ENCODE measurements around the gene SEMA3C.

SEMA3C gene

GRCh38 chr7:80922253-80923049 is 3.6 kb upstream of the SEMA3C start:
- Histone ChIP-seq H3K36me3 (ENCODE audit: control insufficient read depth, insufficient read depth, low read length) (no peaks in the 10 kb centered on the region), H3K4me3 (ENCODE audit: low read length) (no peak overlapping the region), H3K9me3 (ENCODE audit: control insufficient read depth, low read length) (no peaks in the 10 kb centered on the region), H3K27me3 (ENCODE audit: control insufficient read depth, insufficient read depth, low read length) (no peaks in the 10 kb centered on the region), H3K9ac (ENCODE audit: low read length) (no peak overlapping the region), H3K4me1 (ENCODE audit: control insufficient read depth, insufficient read depth, low read length) (peaks cover 22% of the 10 kb centered on the region)

GRCh38 chr7:80921130-80921529 is 2.3 kb upstream of the SEMA3C start:
- no peak overlapping the region for H3K4me3 ChIP-seq (ENCODE audit: low read length)

GRCh38 chr7:80918399-80918798 is 452 bp downstream of the SEMA3C start:
- no peaks in the 10 kb centered on the region for H3K9me3 ChIP-seq (ENCODE audit: control insufficient read depth, low read length)
- H3K4me1 ChIP-seq (ENCODE audit: control insufficient read depth, insufficient read depth, low read length) = peaks cover 16% of the 10 kb centered on the region
- H3K27me3 ChIP-seq (ENCODE audit: control insufficient read depth, insufficient read depth, low read length) = no peaks in the 10 kb centered on the region
- no peaks in the 10 kb centered on the region for H3K36me3 ChIP-seq (ENCODE audit: control insufficient read depth, insufficient read depth, low read length)
- peak overlapping the region; percentile 3 for H3K4me3 ChIP-seq (ENCODE audit: low read length)
- H3K9ac ChIP-seq (ENCODE audit: low read length) = peak overlapping the region; percentile 69

More at GRCh38 chr7:80921130-80921529, 2.3 kb upstream of the SEMA3C start:
- no peak overlapping the region for H3K9ac ChIP-seq (ENCODE audit: low read length)
- H3K27me3 ChIP-seq (ENCODE audit: control insufficient read depth, insufficient read depth, low read length) = no peaks in the 10 kb centered on the region
- H3K4me1 ChIP-seq (ENCODE audit: control insufficient read depth, insufficient read depth, low read length) = peaks cover 22% of the 10 kb centered on the region
- H3K9me3 ChIP-seq (ENCODE audit: control insufficient read depth, low read length) = no peaks in the 10 kb centered on the region
- no peaks in the 10 kb centered on the region for H3K36me3 ChIP-seq (ENCODE audit: control insufficient read depth, insufficient read depth, low read length)

- Histone ChIP-seq H3K4me3 (ENCODE audit: low read length) (no peak overlapping the region), H3K9ac (ENCODE audit: low read length) (no peak overlapping the region), H3K36me3 (ENCODE audit: control insufficient read depth, insufficient read depth, low read length) (no peaks in the 10 kb centered on the region)
Observed at GRCh38 chr7:80916770-80917741, 1.8 kb downstream of the SEMA3C start.

GRCh38 chr7:80910228-80910627 is 8.6 kb downstream of the SEMA3C start:
- no peak overlapping the region for H3K4me3 ChIP-seq (ENCODE audit: low read length)

More at GRCh38 chr7:80916770-80917741, 1.8 kb downstream of the SEMA3C start:
- Histone ChIP-seq H3K4me1 (ENCODE audit: control insufficient read depth, insufficient read depth, low read length) (peaks cover 15% of the 10 kb centered on the region), H3K9me3 (ENCODE audit: control insufficient read depth, low read length) (no peaks in the 10 kb centered on the region), H3K27me3 (ENCODE audit: control insufficient read depth, insufficient read depth, low read length) (no peaks in the 10 kb centered on the region)

GRCh38 chr7:80908360-80908797 is 10.5 kb downstream of the SEMA3C start:
- Histone ChIP-seq H3K9ac (ENCODE audit: low read length) (no peak overlapping the region), H3K36me3 (ENCODE audit: control insufficient read depth, insufficient read depth, low read length) (no peaks in the 10 kb centered on the region), H3K27me3 (ENCODE audit: control insufficient read depth, insufficient read depth, low read length) (no peaks in the 10 kb centered on the region), H3K4me1 (ENCODE audit: control insufficient read depth, insufficient read depth, low read length) (no peaks in the 10 kb centered on the region), H3K9me3 (ENCODE audit: control insufficient read depth, low read length) (no peaks in the 10 kb centered on the region), H3K4me3 (ENCODE audit: low read length) (no peak overlapping the region)

More at GRCh38 chr7:80910228-80910627, 8.6 kb downstream of the SEMA3C start:
- Histone ChIP-seq H3K9me3 (ENCODE audit: control insufficient read depth, low read length) (no peaks in the 10 kb centered on the region), H3K9ac (ENCODE audit: low read length) (no peak overlapping the region), H3K4me1 (ENCODE audit: control insufficient read depth, insufficient read depth, low read length) (no peaks in the 10 kb centered on the region), H3K27me3 (ENCODE audit: control insufficient read depth, insufficient read depth, low read length) (no peaks in the 10 kb centered on the region), H3K36me3 (ENCODE audit: control insufficient read depth, insufficient read depth, low read length) (no peaks in the 10 kb centered on the region)

GRCh38 chr7:80907612-80908011 is 11.2 kb downstream of the SEMA3C start:
- no peak overlapping the region for H3K9ac ChIP-seq (ENCODE audit: low read length)
- no peaks in the 10 kb centered on the region for H3K4me1 ChIP-seq (ENCODE audit: control insufficient read depth, insufficient read depth, low read length)
- no peaks in the 10 kb centered on the region for H3K9me3 ChIP-seq (ENCODE audit: control insufficient read depth, low read length)
- no peaks in the 10 kb centered on the region for H3K36me3 ChIP-seq (ENCODE audit: control insufficient read depth, insufficient read depth, low read length)
- no peaks in the 10 kb centered on the region for H3K27me3 ChIP-seq (ENCODE audit: control insufficient read depth, insufficient read depth, low read length)
- no peak overlapping the region for H3K4me3 ChIP-seq (ENCODE audit: low read length)

- Histone ChIP-seq H3K27me3 (ENCODE audit: control insufficient read depth, insufficient read depth, low read length) (no peaks in the 10 kb centered on the region), H3K9me3 (ENCODE audit: control insufficient read depth, low read length) (no peaks in the 10 kb centered on the region), H3K9ac (ENCODE audit: low read length) (no peak overlapping the region), H3K36me3 (ENCODE audit: control insufficient read depth, insufficient read depth, low read length) (no peaks in the 10 kb centered on the region), H3K4me1 (ENCODE audit: control insufficient read depth, insufficient read depth, low read length) (no peaks in the 10 kb centered on the region), H3K4me3 (ENCODE audit: low read length) (no peak overlapping the region)
Observed at GRCh38 chr7:80907141-80907601, 11.7 kb downstream of the SEMA3C start.

- Histone ChIP-seq H3K4me3 (ENCODE audit: low read length) (no peak overlapping the region), H3K9ac (ENCODE audit: low read length) (no peak overlapping the region), H3K4me1 (ENCODE audit: control insufficient read depth, insufficient read depth, low read length) (no peaks in the 10 kb centered on the region), H3K36me3 (ENCODE audit: control insufficient read depth, insufficient read depth, low read length) (no peaks in the 10 kb centered on the region), H3K27me3 (ENCODE audit: control insufficient read depth, insufficient read depth, low read length) (no peaks in the 10 kb centered on the region), H3K9me3 (ENCODE audit: control insufficient read depth, low read length) (no peaks in the 10 kb centered on the region)
Observed at GRCh38 chr7:80905334-80905733, 13.5 kb downstream of the SEMA3C start.

GRCh38 chr7:80902716-80903308 is 16.0 kb downstream of the SEMA3C start:
- Histone ChIP-seq H3K36me3 (ENCODE audit: control insufficient read depth, insufficient read depth, low read length) (no peaks in the 10 kb centered on the region), H3K27me3 (ENCODE audit: control insufficient read depth, insufficient read depth, low read length) (no peaks in the 10 kb centered on the region), H3K4me3 (ENCODE audit: low read length) (no peak overlapping the region), H3K9me3 (ENCODE audit: control insufficient read depth, low read length) (no peaks in the 10 kb centered on the region), H3K9ac (ENCODE audit: low read length) (no peak overlapping the region), H3K4me1 (ENCODE audit: control insufficient read depth, insufficient read depth, low read length) (no peaks in the 10 kb centered on the region)

- Histone ChIP-seq H3K36me3 (ENCODE audit: control insufficient read depth, insufficient read depth, low read length) (no peaks in the 10 kb centered on the region), H3K9ac (ENCODE audit: low read length) (no peak overlapping the region), H3K27me3 (ENCODE audit: control insufficient read depth, insufficient read depth, low read length) (no peaks in the 10 kb centered on the region), H3K4me3 (ENCODE audit: low read length) (no peak overlapping the region), H3K9me3 (ENCODE audit: control insufficient read depth, low read length) (no peaks in the 10 kb centered on the region), H3K4me1 (ENCODE audit: control insufficient read depth, insufficient read depth, low read length) (no peaks in the 10 kb centered on the region)
Observed at GRCh38 chr7:80902019-80902418, 16.8 kb downstream of the SEMA3C start.

Measured in mucosa of stomach (tissue), 1 donor.